Fibroblast of pulmonary artery (primary cell): ENCODE data around the gene HTT.

ENCODE experiments used
- DNase-seq: peaks from one replicate; pipeline ENCODE4 v3.0.0-alpha.2; 2010; ENCODE audit warnings: low read depth
- H3K4me3 ChIP-seq: replicated peaks from 2 replicates; pipeline ENCODE4 v1.5.1; 2011; ENCODE audit warnings: low read depth, mild to moderate bottlenecking, control low read depth, low read length, moderate library complexity
- CTCF ChIP-seq: IDR thresholded peaks from 2 replicates; pipeline ENCODE4 v1.5.1; 2011; ENCODE audit warnings: mild to moderate bottlenecking, control low read depth, low read length, inconsistent platforms; ENCODE audit errors: missing control alignments

HTT gene

GRCh38 chr4:3074078-3074845, at the start of gene HTT, which contains the start of gene HTT-AS:
HTT (plus strand) TSS chr4:3074681; CDS start chr4:3074826, 145 bp downstream.
HTT-AS (minus strand) TSS chr4:3074538.
- peak; percentile 95 for DNase-seq
- peak within 1 kb of the TSS; percentile 91 for H3K4me3 ChIP-seq
- TF ChIP-seq CTCF: no peak

- no peak for TF ChIP-seq CTCF
- no peak for DNase-seq
- no peak overlapping the region for H3K4me3 ChIP-seq
These were observed 48.6 kb upstream of the HTT start for GRCh38 chr4:3025881-3026280.

- DNase-seq: no peak
- no peak overlapping the region for H3K4me3 ChIP-seq
- no peak for TF ChIP-seq CTCF
These were observed 47.9 kb upstream of the HTT start for GRCh38 chr4:3026540-3026939.

GRCh38 chr4:3029464-3029863, 45.0 kb upstream of the HTT start:
- H3K4me3 ChIP-seq: no peak overlapping the region
- no peak for DNase-seq
- TF ChIP-seq CTCF: no peak

GRCh38 chr4:3030566-3031356, 43.7 kb upstream of the HTT start:
- H3K4me3 ChIP-seq: no peak overlapping the region
- no peak for TF ChIP-seq CTCF
- DNase-seq: no peak

- no peak for DNase-seq
- no peak for TF ChIP-seq CTCF
- H3K4me3 ChIP-seq: no peak overlapping the region
These were observed 43.0 kb upstream of the HTT start for GRCh38 chr4:3031357-3032082.
